Adipose tissue (tissue), 3 donors: Measurements from ENCODE around the gene ENOX1. TPM values are rescaled to one million over a fixed set of nuclear protein-coding genes. Genes with fewer than 3 reads are reported as not detected.
"Not testable (repeated sequence)": the region's sequence is repeated elsewhere in the genome, so short reads cannot be mapped to it uniquely, and the experiment has no call there.

Source experiments
- H3K27ac ChIP-seq: one replicate; pipeline ENCODE4 v1.5.1; 2013; ENCODE audit warnings: low read depth, low read length
- whole genome bisulfite sequencing, 3 donors: extraction: QIAGEN DNeasy Blood & Tissue Kit; methylation state at CpG; one replicate each; pipeline ENCODE4 v1.1.7; 2013; 5-methylcytosine and 5-hydroxymethylcytosine counted together
- polyA plus RNA-seq, 3 donors: library from polyadenylated mRNA; stranded (reverse); fragments of 200-250 nt; gene quantifications; one replicate each; pipeline ENCODE4 v1.2.3, GENCODE V29; 2013
- donor health status: healthy with polysubstance abuse.
- donor health status: Bipolar disorder and iron deficiency.
- donor health status: healthy.

The ENOX1 gene
- polyA plus RNA-seq, 3 donors, result 0.71 to 2.4 (median 2.4) TPM

DNA sequence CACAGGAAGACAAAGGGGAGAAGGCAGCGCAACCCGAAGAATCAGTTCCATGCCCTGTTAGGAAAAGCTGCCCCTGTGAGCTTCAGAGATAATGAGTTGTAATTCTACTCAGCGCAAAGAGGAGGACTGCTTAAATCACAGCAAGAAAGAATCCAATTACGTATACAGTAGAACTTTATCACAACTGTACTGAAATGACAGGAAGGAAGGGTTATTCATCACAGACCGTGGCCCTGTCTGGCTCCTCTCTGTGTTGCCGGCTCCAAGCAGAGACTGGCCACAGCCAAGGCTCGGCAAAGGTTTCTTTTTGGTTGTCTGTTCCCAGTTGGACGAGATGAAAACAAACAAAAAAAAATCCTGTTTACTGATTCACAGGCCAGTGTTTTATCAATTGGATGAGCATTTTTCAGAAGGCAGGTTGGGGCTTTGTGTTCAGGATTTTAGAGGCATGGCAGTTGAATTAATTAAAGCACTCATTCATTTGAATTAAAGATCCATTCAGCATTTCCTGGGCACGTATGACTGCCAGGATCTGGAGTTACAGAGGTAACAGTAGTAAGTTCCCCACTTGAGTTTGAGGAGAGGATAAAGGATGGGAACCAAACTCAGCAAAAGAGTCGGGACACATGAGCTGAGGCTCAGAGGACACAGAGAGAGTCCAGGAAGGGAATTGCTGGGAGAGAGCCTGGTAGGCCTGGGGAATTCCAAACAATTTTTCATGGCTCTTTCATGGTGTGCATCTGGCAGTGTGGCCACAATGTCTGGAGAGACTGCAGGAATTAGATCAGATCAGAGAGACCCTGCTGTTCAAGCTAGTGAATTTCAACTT, 422.3 kb downstream of the ENOX1 start:
- 27 to 71% (median 29%) methylated on average over 10 of the region's 10 CpGs for WGBS, 3 donors

DNA sequence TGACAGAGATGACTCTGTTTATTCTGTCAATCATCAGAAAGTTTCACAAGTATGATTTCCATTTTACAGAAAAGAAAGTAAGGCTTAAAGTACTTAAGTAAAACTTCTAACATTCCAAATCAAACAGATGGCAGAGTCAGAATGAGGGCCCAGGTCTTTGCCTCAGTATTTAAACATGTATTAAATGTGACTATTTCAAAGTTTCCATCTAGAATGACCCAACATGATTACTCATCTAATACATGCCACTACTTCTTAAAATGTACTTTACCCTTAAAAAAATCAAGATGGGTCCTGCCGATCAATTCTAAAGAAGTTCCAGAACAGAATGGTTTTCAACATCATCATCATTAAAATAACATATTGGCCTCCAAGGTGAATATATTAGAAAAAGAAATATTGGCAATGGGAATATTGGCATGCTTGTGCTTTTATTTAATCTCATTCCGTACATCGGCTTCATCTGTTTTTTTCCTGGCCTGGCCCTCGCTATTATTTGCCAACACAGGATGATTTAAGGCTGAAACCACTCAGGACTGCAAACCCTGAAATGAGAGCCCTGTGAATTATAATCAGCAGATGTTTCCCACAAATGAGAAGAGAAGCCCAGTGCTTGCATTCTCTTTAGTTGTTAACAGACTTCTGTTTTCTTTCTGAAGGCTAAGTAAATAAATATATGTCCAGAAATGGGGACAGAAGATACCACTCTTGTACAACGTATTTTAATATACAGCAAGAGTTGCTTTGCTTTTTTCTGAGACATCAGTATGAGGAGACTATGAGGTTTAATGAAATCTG, 423.4 kb downstream of the ENOX1 start:
- no peak overlapping the region for H3K27ac ChIP-seq
- 46 to 67% (median 49%) methylated on average over 5 of the region's 5 CpGs for WGBS, 3 donors

More for the DNA sequence above, 422.3 kb downstream of the ENOX1 start:
- H3K27ac ChIP-seq, result no peak overlapping the region

DNA sequence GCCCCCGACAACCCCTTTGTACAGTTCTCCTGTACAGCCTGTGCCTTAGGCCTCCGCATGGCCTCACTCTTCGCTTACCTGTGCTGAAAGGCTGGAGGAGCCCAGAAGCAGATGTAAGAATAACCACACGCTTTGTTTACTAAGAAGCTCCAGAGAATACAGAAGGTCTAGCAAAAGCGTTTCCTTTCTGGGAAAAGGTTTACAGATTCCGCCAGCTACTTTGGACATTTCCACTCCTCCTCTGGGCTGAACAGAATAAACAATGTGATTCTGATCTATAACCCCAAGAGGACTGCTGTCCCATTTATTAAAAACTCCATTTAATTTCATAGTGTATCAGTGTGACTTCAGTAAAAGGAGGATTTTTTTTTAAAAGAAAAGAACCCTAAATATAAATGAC, 424.2 kb downstream of the ENOX1 start:
- 74 to 94% (median 81%) methylated on average over 6 of the region's 6 CpGs for WGBS, 3 donors
- no peak overlapping the region for H3K27ac ChIP-seq

DNA sequence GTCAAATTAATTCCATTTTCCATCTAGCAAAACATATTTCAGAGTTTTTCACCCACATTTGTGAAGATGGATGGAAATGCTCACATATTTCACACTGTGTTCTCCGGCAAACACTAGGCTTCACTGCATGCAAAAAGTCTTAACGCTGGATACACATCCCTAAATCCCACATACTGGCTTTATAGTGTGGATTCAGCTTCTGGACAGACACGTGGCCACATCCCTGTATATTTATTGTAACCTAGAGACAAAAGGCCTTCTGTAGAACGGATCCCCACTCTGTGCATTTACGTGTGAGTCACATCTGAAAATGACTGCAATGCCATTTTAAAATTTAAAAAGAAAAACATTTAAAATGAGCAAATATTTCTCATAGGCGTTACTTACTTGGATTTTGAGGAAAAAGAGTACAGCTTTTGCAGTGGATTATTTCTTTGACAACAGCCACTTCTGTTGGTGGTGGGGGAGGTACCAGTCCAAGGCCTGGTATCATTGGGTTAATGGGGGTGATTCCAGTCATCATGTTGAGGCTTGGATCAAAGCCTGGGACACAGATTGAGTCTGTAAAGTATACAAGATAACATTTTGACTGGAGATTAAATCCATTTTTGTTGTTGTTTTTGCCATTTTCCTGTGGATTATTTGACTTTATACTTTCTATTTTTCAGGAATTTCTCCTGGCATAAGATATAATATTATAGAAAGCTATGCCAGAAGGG, 425.7 kb downstream of the ENOX1 start:
- no peak overlapping the region for H3K27ac ChIP-seq
- 70 to 84% (median 79%) methylated on average over 6 of the region's 6 CpGs for WGBS, 3 donors

DNA sequence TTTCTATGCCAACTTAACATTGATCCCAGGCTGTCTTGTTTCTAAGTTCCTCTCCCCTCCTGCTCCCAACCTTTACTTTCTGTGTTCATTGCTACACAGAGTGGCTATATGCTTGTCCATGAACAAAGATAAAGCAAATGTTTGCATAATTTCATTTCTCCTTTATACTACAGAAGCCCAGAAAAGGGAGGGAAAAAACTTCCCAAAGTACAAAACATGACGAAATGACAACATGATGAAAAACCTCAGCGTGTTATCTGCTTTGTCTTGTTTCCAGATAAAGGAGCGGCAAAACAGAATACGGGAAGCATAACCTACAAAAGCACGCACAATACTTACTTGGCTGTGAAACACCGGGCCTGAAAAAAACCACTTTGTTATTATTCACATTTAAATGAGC, 426.6 kb downstream of the ENOX1 start:
- 45 to 64% (median 63%) methylated on average over 6 of the region's 6 CpGs for WGBS, 3 donors
- H3K27ac ChIP-seq, result no peak overlapping the region

DNA sequence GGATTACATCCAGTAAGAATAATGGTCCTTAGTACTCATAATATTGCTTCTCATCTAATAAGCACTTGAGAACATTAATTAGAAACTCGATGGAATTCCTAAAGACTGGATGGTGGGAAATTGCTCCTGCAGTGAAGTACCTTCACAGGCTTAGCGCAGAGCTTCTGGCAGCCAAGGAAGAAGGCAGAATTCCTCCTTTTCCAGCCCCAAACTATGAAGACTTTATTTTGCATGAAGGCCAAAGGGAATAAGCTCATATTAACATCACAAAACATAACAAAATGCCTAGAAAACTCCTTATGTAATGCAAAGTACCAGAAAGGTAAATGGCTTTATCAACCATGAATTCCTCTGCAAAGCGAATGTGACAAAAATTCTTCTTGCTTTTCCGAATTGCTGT, 427.2 kb downstream of the ENOX1 start:
- 87 to 94% (median 93%) methylated on average over 4 of the region's 4 CpGs for WGBS, 3 donors
- H3K27ac ChIP-seq, result no peak overlapping the region

DNA sequence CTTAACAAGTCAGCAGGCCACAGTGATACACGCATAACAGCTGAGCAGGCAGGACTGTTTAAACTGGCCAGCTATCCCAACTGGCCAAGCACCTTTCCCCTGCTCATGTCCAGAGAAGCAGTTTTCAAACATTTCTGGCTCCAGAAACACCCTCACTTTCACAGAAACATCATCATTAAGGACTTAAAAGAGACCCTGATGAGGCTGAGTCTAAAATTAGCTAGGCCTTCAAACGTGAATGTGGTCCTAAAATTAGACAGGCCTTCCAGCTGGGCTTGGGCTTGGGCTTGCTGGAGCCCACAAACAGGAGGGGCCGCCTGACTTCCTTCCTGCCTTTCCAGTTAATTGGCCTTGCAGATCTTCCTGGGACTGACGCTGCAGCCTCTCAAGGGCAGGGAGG, 429.2 kb downstream of the ENOX1 start:
- no peak overlapping the region for H3K27ac ChIP-seq
- WGBS, 3 donors, result 32 to 83% (median 47%) methylated on average over 4 of the region's 4 CpGs

DNA sequence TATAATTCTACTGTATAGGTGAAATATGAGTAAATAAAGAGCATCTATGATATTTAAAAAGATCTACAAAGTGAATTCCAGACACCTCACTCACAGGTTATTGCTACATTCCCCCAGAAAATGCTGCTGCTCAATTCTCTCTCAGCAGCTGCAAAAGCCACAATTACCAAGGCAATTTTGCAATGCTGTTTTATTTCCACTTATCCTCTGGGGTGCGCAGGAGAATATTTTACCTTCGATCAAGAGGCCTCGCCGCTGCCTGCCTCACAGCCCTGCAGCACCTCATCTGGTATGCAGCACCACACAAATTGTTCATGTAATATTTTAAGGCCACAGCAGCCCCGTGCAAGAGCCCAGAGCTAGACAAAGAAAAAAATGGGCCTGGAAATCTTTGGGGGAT, 430.2 kb downstream of the ENOX1 start:
- no peak overlapping the region for H3K27ac ChIP-seq
- 60 to 87% (median 75%) methylated on average over 5 of the region's 5 CpGs for WGBS, 3 donors

DNA sequence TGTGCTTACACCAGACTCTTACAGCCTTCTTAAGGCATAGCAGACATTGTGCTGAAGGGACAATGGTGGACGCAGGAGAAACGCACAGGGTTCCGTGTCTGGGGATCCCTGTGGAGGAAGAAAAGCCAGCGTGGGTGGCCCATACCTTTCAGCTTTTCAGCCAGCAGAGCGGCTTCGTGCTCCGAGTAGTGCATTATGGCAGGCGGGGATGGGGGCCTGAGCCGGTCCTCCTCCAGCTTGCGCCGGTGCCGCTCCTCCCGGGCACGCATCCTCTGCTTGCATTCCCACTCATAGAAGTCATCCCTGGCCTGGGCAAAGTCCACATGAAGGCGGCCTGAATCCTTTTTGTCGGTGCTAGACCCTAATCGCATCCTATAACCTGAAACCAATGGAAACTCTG, 431.0 kb downstream of the ENOX1 start:
- H3K27ac ChIP-seq, result no peak overlapping the region
- WGBS, 3 donors, result 93 to 97% (median 96%) methylated on average over 17 of the region's 17 CpGs

DNA sequence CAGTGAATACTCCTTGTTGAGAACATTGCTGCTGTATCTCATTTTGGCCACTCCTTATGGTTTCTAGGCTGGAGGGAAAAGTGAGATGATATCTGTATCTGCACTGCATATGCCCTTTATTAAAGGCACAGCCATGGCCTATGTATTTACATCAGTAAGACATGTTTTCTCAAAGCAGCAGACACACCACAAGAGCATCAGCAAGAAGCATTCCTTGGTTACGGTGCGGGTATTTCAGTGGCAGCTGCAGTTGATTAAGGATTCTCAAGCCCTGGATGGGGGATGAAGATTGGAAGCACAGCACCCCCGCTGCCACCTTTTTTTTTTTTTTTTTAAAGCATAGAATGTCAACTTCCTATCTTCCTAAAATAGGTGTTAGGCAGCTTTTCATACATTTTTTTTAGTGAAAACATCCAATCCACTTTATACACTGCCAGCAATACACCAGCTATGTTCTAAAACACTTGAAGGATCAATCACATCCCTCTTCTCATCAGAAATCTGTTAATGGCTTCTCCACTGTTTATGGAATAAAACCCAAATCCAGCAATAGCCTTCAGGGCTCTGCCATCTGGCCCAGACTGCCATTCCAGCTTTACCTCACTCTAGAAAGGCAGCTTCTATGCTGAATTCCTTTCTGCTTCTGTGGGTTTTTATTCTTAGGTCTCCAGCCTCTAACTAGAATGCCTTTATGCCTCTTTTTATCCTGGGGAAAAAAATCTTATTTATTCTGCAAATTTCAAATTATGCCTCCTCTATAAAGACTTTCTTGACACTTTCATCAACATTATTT, 432.4 kb downstream of the ENOX1 start:
- no peak overlapping the region for H3K27ac ChIP-seq
- WGBS, 3 donors, result 89 to 98% (median 92%) methylated on average over 3 of the region's 3 CpGs

DNA sequence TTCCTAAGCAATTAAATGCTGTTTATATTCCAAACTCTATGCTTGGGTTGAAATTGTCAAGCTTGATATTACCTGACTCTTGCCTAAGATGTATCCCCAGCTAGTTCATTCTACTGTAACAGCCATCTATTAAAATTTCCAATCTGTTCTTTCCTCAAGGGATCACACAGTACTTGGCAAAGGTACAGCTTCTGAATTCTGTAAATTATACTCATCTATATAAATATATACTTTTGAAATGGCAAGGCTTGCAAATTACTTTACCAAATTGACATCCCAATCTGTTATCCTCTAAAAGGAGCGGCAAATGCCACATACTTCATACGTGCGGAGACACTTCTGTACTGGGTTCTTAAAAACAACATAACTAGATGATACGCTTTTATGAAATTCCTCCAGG, 433.1 kb downstream of the ENOX1 start:
- WGBS, 3 donors, result 93 to 97% (median 94%) methylated on average over 4 of the region's 4 CpGs

DNA sequence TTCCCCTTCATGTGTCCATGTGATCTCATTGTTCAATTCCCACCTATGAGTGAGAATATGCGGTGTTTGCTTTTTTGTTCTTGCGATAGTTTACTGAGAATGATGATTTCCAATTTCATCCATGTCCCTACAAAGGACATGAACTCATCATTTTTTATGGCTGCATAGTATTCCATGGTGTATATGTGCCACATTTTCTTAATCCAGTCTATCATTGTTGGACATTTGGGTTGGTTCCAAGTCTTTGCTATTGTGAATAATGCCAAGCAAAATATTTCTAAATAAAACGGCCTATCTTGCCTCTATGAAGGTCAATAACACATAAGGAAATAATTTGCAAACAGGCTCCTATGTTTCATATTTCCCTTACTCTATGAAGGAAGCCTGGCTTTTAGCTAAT, 435.2 kb downstream of the ENOX1 start:
- H3K27ac ChIP-seq, result not testable (repeated sequence)
- 90 to 94% (median 93%) methylated on average over 3 of the region's 3 CpGs for WGBS, 3 donors

More for the DNA sequence above, 433.1 kb downstream of the ENOX1 start:
- H3K27ac ChIP-seq, result no peak overlapping the region

DNA sequence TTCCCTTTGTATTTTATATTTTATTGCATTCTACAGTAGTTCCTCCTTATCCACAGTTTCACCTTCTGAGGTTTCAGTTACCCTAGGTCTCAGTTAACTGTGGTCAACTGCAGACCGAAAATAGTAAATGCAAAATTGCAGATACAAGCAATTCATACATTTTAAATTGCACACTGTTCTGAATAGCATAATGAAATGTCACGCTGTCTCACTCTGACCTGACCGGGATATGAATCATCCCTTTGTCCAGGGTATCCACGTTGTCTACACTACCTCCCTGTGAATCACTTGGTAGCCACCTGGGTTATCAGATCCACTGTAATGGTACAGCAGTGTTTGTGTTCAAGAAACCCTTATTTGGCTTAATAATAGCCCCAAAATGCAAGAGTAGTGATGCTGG, 438.4 kb downstream of the ENOX1 start:
- no peak overlapping the region for H3K27ac ChIP-seq
- WGBS, 3 donors, result 71 to 91% (median 73%) methylated on average over 4 of the region's 4 CpGs

DNA sequence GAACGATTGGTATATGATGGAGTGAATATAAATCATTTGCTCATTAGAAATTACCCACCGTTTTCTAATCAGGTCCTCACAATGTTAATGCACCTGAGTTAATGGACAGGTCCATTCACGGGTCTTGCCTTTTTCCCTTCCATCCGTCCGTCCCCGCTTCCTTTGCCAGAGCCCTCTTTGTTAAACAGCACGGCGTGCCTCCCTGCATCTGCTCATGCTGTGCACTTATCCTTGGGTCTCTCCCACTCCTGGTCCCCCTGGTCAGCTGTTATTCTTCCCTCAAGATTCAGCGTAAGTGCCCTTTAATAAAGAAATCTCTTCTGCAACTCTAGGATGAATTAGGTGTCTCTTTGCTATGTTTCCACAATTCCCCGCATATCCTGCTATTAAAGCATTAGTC, 438.9 kb downstream of the ENOX1 start:
- 82 to 90% (median 89%) methylated on average over 10 of the region's 10 CpGs for WGBS, 3 donors
- H3K27ac ChIP-seq, result no peak overlapping the region

DNA sequence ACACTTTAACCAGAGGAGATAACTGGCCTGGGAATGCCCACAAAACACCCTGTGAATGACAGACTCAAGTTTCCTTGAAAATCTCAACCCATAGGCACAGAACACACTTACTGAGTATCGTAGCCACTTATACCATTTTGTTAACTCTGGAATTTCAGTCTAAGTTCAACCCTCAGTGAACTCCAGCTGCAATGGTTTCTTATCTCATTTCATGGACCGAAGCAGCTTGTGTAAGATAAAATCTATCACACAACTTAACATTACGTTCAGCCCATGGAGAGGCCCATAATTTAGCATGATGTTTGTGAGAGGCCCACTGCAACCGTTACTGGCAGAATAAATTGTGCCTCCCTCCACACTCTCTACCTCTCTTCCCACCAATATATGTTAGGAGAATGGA, 440.3 kb downstream of the ENOX1 start:
- whole genome bisulfite sequencing, 3 donors, result 54 to 78% (median 64%) methylated on average over 4 of the region's 4 CpGs

DNA sequence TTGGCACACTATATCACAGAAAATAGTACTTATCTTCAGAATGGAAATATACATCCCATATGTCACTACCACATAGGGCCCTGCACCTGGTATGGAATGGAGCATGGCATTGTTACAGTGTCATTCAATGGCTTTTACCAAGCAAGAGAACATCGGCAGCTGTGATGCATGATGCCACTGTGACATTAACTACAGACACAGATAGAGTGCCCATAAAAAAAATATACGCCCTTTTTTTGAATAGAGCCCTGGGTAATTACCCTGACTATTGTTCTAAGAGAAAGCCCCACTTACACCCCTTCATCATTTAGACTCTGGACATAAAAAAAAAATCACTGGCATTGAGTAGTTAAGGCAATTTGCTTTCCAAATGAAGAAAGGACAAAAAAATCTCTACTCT, 443.1 kb downstream of the ENOX1 start:
- 92 to 93% (median 93%) methylated on average over 2 of the region's 2 CpGs for WGBS, 3 donors
- H3K27ac ChIP-seq, result no peak overlapping the region

More for the DNA sequence above, 440.3 kb downstream of the ENOX1 start:
- no peak overlapping the region for H3K27ac ChIP-seq

DNA sequence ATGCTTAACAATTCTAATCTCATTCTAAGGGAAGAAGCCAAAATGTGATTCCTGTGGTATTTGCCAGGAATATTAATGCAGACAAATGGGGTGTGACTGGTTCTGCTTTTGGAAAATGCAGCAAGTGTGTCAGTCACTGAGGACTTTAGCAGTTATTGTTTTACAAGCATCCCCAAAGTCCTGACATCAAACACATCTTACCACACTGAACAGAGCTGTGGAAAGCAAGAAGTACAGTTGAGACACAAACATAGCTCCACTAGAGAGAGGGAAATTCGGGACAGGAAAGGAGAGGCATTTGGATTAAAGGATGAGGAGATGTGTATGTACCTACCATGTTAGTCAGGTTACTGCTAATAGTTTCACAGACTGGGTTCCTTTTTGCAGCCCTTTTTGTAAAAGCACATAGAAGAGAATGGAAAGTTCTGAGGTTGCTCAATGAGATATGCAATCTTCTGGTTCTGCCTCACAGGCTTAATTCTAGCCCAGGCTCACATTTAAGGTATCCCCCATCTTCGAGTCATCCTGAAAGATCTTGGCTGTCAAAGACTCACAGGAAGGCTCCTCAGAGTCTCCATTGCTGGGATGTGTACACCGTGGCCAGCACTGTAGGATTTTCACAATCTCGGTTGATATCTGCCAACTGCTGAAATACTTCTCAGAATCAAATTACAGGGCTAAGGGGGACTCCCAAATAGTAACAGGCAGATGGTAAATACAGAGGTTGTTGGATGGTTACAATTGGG, 446.8 kb downstream of the ENOX1 start:
- WGBS, 3 donors, result 79 to 85% (median 81%) methylated on average over 4 of the region's 4 CpGs
- H3K27ac ChIP-seq, result no peak overlapping the region
